Glutamatergic neuron (in vitro differentiated cells): ENCODE data around the gene ZWILCH. TPM values are rescaled to one million over a fixed set of nuclear protein-coding genes. Genes with fewer than 3 reads are reported as not detected.
"Not testable (repeated sequence)": the region's sequence is repeated elsewhere in the genome, so short reads cannot be mapped to it uniquely, and the experiment has no call there.

Experiments used
- DNase-seq: peaks from one replicate; pipeline ENCODE4 v3.0.0; 2022
- H3K27ac Mint-ChIP-seq: one replicate; pipeline ENCODE4 v1.8.0; 2020; ENCODE audit warnings: mild to moderate bottlenecking, mixed read lengths, inconsistent platforms; ENCODE audit not compliant: unreplicated experiment
- H3K27me3 Mint-ChIP-seq: one replicate; pipeline ENCODE4 v1.8.0; 2020; ENCODE audit warnings: mild to moderate bottlenecking, moderate library complexity, mixed read lengths, inconsistent platforms; ENCODE audit not compliant: unreplicated experiment
- H3K36me3 Mint-ChIP-seq: one replicate; pipeline ENCODE4 v1.8.0; 2020; ENCODE audit warnings: mild to moderate bottlenecking, mixed read lengths, inconsistent platforms; ENCODE audit not compliant: unreplicated experiment
- H3K4me1 Mint-ChIP-seq: one replicate; pipeline ENCODE4 v1.8.0; 2020; ENCODE audit warnings: mild to moderate bottlenecking, low read depth, mixed read lengths, inconsistent platforms; ENCODE audit not compliant: unreplicated experiment
- H3K4me3 Mint-ChIP-seq: one replicate; pipeline ENCODE4 v1.8.0; 2020; ENCODE audit warnings: mild to moderate bottlenecking, mixed read lengths, inconsistent platforms; ENCODE audit not compliant: unreplicated experiment
- H3K9me3 Mint-ChIP-seq: one replicate; pipeline ENCODE4 v1.8.0; 2020; ENCODE audit warnings: mild to moderate bottlenecking, moderate library complexity, mixed read lengths, inconsistent platforms; ENCODE audit not compliant: unreplicated experiment
- total RNA-seq: library from RNA; stranded (reverse); fragmentation: NEBNext Ultra II Directional; extraction: Animal tissue kit (Norgen Biotek cat#: 25700); gene quantifications from one replicate; pipeline ENCODE4 v1.2.1, GENCODE V29; 2021; ENCODE audit not compliant: unreplicated experiment
- TF ChIP-seq, protein P1 (sequence below): fragments of 200-600 bp; sonication (generic); IDR thresholded peaks from one replicate; pipeline ENCODE4 v1.5.0; 2021; ENCODE audit not compliant: partially characterized antibody, unreplicated experiment

The ZWILCH gene
- total RNA-seq, 1 donor from 2014 or later = 21.8 TPM

- no peak for DNase-seq
- no peaks in the 10 kb centered on the region for H3K36me3 Mint-ChIP-seq
- H3K4me1 Mint-ChIP-seq = peaks cover 3% of the 10 kb centered on the region
- TF ChIP-seq, protein P1, sequence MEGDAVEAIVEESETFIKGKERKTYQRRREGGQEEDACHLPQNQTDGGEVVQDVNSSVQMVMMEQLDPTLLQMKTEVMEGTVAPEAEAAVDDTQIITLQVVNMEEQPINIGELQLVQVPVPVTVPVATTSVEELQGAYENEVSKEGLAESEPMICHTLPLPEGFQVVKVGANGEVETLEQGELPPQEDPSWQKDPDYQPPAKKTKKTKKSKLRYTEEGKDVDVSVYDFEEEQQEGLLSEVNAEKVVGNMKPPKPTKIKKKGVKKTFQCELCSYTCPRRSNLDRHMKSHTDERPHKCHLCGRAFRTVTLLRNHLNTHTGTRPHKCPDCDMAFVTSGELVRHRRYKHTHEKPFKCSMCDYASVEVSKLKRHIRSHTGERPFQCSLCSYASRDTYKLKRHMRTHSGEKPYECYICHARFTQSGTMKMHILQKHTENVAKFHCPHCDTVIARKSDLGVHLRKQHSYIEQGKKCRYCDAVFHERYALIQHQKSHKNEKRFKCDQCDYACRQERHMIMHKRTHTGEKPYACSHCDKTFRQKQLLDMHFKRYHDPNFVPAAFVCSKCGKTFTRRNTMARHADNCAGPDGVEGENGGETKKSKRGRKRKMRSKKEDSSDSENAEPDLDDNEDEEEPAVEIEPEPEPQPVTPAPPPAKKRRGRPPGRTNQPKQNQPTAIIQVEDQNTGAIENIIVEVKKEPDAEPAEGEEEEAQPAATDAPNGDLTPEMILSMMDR = no peak
- H3K4me3 Mint-ChIP-seq = no peak overlapping the region
- H3K27me3 Mint-ChIP-seq = peaks cover 5% of the 10 kb centered on the region
- H3K27ac Mint-ChIP-seq = no peak overlapping the region
- no peaks in the 10 kb centered on the region for H3K9me3 Mint-ChIP-seq
Measured at GRCh38 chr15:66588537-66588936, 83.4 kb downstream of the ZWILCH start.

DNA sequence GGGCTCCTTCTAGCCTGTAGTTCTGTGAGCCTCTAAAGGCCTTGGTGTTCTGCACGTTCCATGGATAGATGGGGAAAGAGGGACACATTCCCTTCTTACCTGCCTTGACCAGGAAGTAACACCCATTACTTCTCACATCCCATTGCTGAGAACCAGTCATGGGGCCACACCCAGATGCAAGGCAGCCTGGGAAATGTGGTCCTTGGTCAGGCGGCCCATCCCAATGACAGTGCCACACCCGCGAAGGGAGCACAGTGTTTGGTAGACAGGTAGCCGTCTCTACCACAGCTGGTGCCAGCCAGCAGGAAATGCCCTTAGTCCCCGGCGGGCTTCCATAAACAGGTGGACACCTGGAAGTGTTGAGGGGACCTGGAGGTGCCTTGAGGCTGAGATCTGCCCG is 83.8 kb downstream of the ZWILCH start:
- no peak for DNase-seq
- Mint-ChIP-seq H3K4me1 (peaks cover 3% of the 10 kb centered on the region), H3K36me3 (no peaks in the 10 kb centered on the region), H3K4me3 (no peak overlapping the region), H3K27ac (no peak overlapping the region), H3K27me3 (peaks cover 5% of the 10 kb centered on the region), H3K9me3 (no peaks in the 10 kb centered on the region)
- TF ChIP-seq, protein P1 = no peak

DNA sequence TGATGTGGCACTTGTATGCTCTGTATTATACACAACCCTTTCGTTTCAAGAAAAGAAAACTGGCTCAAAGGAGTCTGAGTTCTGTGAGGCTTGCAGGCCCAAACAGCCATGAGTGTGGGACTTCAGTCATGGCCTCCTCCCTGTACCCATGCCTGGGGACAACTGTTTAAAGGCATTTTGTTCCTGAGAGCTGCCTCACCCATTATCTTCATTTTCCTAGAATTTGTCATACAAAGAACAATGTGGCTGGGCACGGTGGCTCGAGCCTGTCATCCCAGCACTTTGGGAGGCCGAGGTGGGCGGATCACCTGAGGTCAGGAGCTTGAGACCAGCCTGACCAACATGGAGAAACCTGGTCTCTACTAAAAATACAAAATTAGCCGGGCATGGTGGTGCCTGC is 84.3 kb downstream of the ZWILCH start:
- DNase-seq, H3K4me3 Mint-ChIP-seq, H3K27ac Mint-ChIP-seq, H3K27me3 Mint-ChIP-seq, H3K4me1 Mint-ChIP-seq, H3K36me3 Mint-ChIP-seq, H3K9me3 Mint-ChIP-seq: not testable (repeated sequence)

- Mint-ChIP-seq H3K4me3 (no peak overlapping the region), H3K9me3 (no peaks in the 10 kb centered on the region)
- no peak for DNase-seq
Measured at GRCh38 chr15:66590435-66590834, 85.3 kb downstream of the ZWILCH start.

GRCh38 chr15:66591322-66591862 is 86.3 kb downstream of the ZWILCH start:
- no peak overlapping the region for H3K4me3 Mint-ChIP-seq
- TF ChIP-seq, protein P1 = no peak

More at GRCh38 chr15:66590435-66590834, 85.3 kb downstream of the ZWILCH start:
- TF ChIP-seq, protein P1 = no peak
- Mint-ChIP-seq H3K4me1 (peaks cover 3% of the 10 kb centered on the region), H3K27me3 (peaks cover 5% of the 10 kb centered on the region), H3K36me3 (no peaks in the 10 kb centered on the region), H3K27ac (no peak overlapping the region)

More at GRCh38 chr15:66591322-66591862, 86.3 kb downstream of the ZWILCH start:
- DNase-seq = no peak
- Mint-ChIP-seq H3K27me3 (peaks cover 3% of the 10 kb centered on the region), H3K27ac (no peak overlapping the region), H3K9me3 (no peaks in the 10 kb centered on the region), H3K4me1 (no peaks in the 10 kb centered on the region), H3K36me3 (no peaks in the 10 kb centered on the region)
